DMS79 (cell line): ENCODE measurements around the gene GGNBP2.

Experiments
- DNase-seq: peaks from one replicate; lab custom pipeline; 2025; lab: John Stamatoyannopoulos, UW

GGNBP2 gene

GRCh38 chr17:36629252-36629847 lies 84.6 kb downstream of the GGNBP2 start:
- DNase-seq: peak; percentile 8

- DNase-seq: no peak
Observed at GRCh38 chr17:36629970-36630502, 85.3 kb downstream of the GGNBP2 start.

- DNase-seq: no peak
Observed at GRCh38 chr17:36631022-36631421, 86.3 kb downstream of the GGNBP2 start.

- no peak for DNase-seq
Observed at GRCh38 chr17:36632916-36633771, 88.4 kb downstream of the GGNBP2 start.
